ENCODE results near the gene NHLRC4. TPM values are rescaled to one million over a fixed set of nuclear protein-coding genes. Genes with fewer than 3 reads are reported as not detected.

The NHLRC4 gene
- total and polyA plus RNA-seq, 2 of the 13 experiments (the other 11 are each of a cell fraction or from before 2014, with no cell fraction given), result 0.40 to 0.59 TPM

DNA sequence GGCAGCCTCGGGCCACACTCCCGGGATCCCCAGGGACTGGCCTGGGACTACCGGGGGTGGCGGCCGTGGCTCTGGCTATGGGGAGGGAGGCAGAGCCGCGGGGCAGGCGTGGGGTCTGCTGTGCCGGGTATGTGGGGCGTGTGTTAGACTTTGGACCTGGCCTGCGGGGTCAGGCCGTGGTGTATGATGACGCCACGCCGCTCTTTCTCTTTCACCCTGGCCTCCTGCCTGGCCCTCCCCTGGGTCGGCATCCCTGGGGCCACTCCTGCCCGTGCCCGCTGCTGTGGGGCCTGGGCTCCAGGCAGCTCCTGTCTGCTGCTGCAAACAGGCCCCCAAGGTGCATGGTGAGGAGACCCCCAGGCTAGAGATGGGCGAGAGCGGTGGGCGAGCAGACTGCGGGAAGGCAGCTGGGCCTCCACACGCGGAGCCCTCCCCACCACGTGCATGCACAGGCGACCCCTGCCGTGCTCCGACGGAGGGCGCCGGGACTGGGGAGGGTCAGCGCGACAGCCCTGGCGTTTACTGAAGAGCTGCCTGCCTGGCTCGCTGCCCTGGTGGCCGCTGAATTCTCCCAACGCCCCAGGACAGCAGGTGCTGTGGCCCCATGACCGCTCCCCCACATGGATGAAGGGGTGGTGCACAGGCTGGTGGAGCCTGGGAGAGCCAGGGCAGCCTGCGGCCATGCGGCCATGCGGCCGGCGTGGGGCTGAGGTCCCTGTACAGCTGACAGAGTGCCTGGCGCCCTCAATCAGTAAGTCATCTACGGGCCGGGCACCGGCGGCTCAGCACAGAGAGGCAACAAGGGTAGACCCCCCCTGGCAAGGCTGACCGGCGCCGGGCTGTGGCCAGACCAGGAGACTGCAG, 23.3 kb upstream of the NHLRC4 start (continued):
- TF ChIP-seq ZNF883 (CRISPR knock-in tag; IDR thresholded peaks at IDR 0.05; ENCODE audit: not compliant biosample characterization) (no peak), TAF1 (CRISPR knock-in tag; IDR thresholded peaks at IDR 0.05) (peak; percentile 30; the same call in 1 of the 2 replicates), PAF1 (CRISPR knock-in tag; IDR thresholded peaks at IDR 0.05) (no peak), HNRNPL (IDR thresholded peaks at IDR 0.05; ENCODE audit: low read depth, low read length) (peak; percentile 93), ZNF326 (CRISPR knock-in tag; IDR thresholded peaks at IDR 0.05; ENCODE audit: borderline replicate concordance) (no peak), SMAD1 (CRISPR knock-in tag; IDR thresholded peaks at IDR 0.05; ENCODE audit: borderline replicate concordance, low read depth) (0 out of 2 replicates have a peak, but pooled peaks have one; percentile 59), GLI4 (CRISPR knock-in tag; IDR thresholded peaks at IDR 0.05; ENCODE audit: borderline replicate concordance) (no peak), KDM5A (IDR thresholded peaks at IDR 0.05; ENCODE audit: borderline replicate concordance, low read length) (no peak), PHF21A (CRISPR knock-in tag; IDR thresholded peaks at IDR 0.05) (peak; percentile 66; the same call in 1 of the 2 replicates), NR3C1 (CRISPR knock-in tag; IDR thresholded peaks at IDR 0.05) (no peak), ATAD3A (CRISPR knock-in tag; IDR thresholded peaks at IDR 0.05) (no peak), TCF7 (IDR thresholded peaks at IDR 0.05; ENCODE audit: low read depth) (no peak), ZNF251 (CRISPR knock-in tag; IDR thresholded peaks at IDR 0.05) (no peak), FOXO1 (CRISPR knock-in tag; IDR thresholded peaks at IDR 0.05) (no peak), MED1 (CRISPR knock-in tag; IDR thresholded peaks at IDR 0.05) (peak; percentile 73), ATF7-NPFF (CRISPR knock-in tag; IDR thresholded peaks at IDR 0.05; ENCODE audit: low read depth) (no peak; the same call in 1 of the 2 replicates), ZNF768 (CRISPR knock-in tag; IDR thresholded peaks at IDR 0.05) (peak; percentile 11; the same call in 1 of the 2 replicates), HNRNPK (IDR thresholded peaks at IDR 0.05; ENCODE audit: low read depth, low read length, poor library complexity, severe bottlenecking) (no peak)
- TF ChIP-seq, protein P1, sequence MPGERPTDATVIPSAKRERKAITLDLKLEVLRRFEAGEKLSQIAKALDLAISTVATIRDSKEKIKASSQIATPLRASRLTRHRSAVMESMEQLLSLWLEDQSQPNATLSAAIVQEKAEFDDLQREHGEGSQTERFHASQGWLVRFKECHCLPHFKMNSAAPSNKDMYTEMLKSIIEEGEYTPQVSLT (CRISPR knock-in tag; IDR thresholded peaks at IDR 0.05; ENCODE audit: borderline replicate concordance, low read depth), result no peak
- TF ChIP-seq, protein P2, sequence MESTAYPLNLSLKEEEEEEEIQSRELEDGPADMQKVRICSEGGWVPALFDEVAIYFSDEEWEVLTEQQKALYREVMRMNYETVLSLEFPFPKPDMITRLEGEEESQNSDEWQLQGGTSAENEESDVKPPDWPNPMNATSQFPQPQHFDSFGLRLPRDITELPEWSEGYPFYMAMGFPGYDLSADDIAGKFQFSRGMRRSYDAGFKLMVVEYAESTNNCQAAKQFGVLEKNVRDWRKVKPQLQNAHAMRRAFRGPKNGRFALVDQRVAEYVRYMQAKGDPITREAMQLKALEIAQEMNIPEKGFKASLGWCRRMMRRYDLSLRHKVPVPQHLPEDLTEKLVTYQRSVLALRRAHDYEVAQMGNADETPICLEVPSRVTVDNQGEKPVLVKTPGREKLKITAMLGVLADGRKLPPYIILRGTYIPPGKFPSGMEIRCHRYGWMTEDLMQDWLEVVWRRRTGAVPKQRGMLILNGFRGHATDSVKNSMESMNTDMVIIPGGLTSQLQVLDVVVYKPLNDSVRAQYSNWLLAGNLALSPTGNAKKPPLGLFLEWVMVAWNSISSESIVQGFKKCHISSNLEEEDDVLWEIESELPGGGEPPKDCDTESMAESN (CRISPR knock-in tag; conservative IDR thresholded peaks at IDR 0.05), result 0 out of 2 replicates have a peak, but pooled peaks have one; percentile 42
- TF ChIP-seq, protein P3, sequence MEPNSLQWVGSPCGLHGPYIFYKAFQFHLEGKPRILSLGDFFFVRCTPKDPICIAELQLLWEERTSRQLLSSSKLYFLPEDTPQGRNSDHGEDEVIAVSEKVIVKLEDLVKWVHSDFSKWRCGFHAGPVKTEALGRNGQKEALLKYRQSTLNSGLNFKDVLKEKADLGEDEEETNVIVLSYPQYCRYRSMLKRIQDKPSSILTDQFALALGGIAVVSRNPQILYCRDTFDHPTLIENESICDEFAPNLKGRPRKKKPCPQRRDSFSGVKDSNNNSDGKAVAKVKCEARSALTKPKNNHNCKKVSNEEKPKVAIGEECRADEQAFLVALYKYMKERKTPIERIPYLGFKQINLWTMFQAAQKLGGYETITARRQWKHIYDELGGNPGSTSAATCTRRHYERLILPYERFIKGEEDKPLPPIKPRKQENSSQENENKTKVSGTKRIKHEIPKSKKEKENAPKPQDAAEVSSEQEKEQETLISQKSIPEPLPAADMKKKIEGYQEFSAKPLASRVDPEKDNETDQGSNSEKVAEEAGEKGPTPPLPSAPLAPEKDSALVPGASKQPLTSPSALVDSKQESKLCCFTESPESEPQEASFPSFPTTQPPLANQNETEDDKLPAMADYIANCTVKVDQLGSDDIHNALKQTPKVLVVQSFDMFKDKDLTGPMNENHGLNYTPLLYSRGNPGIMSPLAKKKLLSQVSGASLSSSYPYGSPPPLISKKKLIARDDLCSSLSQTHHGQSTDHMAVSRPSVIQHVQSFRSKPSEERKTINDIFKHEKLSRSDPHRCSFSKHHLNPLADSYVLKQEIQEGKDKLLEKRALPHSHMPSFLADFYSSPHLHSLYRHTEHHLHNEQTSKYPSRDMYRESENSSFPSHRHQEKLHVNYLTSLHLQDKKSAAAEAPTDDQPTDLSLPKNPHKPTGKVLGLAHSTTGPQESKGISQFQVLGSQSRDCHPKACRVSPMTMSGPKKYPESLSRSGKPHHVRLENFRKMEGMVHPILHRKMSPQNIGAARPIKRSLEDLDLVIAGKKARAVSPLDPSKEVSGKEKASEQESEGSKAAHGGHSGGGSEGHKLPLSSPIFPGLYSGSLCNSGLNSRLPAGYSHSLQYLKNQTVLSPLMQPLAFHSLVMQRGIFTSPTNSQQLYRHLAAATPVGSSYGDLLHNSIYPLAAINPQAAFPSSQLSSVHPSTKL (CRISPR knock-in tag; IDR thresholded peaks at IDR 0.05), result peak; percentile 46; the same call in 1 of the 2 replicates
- TF ChIP-seq, protein P4, sequence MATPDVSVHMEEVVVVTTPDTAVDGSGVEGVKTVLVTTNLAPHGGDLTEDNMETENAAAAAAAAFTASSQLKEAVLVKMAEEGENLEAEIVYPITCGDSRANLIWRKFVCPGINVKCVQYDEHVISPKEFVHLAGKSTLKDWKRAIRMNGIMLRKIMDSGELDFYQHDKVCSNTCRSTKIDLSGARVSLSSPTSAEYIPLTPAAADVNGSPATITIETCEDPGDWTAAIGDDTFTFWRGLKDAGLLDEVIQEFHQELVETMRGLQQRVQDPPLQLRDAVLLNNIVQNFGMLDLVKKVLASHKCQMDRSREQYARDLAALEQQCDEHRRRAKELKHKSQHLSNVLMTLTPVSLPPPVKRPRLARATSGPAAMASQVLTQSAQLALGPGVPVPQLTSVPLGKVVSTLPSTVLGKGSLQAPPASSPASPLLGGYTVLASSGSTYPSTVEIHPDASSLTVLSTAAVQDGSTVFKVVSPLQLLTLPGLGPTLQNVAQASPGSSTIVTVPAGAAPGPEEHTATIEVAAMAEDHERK (CRISPR knock-in tag; IDR thresholded peaks at IDR 0.05; ENCODE audit: low read depth), result no peak
